Measurements from ENCODE around the gene NFIL3. TPM values are rescaled to one million over a fixed set of nuclear protein-coding genes. Genes with fewer than 3 reads are reported as not detected.

Gene NFIL3
- total RNA-seq, 1 donor from 2014 or later = 30.4 TPM

DNA sequence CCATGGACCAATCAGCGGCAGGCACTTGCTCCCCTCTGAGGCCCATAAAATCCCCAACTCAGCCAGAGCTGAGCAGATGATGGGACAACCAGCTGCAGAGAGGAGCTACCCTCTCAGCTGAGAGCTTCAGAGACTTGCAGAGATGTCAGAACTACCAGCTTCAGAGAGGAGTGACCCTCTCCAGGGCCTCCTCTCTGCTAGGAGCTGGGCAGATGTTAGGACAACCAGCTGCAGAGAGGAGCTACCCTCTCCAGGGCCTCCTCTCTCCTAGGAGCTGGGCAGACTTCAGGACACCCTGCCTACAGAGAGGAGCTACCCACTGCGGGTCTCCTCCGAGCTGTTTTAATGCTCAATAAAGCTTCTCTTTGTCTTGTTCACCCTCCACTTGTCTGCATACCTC lies 58.9 kb downstream of the NFIL3 start:
- Mint-ChIP-seq H3K27me3 (no peaks in the 10 kb centered on the region), H3K27ac (no peak overlapping the region), H3K4me3 (no peak overlapping the region), H3K4me1 (ENCODE audit: unreplicated experiment) (peaks cover 11% of the 10 kb centered on the region), H3K9me3 (no peaks in the 10 kb centered on the region), H3K36me3 (no peaks in the 10 kb centered on the region)
- no peak for DNase-seq (ENCODE audit: extremely low spot score, unreplicated experiment)
- TF ChIP-seq, protein P1, sequence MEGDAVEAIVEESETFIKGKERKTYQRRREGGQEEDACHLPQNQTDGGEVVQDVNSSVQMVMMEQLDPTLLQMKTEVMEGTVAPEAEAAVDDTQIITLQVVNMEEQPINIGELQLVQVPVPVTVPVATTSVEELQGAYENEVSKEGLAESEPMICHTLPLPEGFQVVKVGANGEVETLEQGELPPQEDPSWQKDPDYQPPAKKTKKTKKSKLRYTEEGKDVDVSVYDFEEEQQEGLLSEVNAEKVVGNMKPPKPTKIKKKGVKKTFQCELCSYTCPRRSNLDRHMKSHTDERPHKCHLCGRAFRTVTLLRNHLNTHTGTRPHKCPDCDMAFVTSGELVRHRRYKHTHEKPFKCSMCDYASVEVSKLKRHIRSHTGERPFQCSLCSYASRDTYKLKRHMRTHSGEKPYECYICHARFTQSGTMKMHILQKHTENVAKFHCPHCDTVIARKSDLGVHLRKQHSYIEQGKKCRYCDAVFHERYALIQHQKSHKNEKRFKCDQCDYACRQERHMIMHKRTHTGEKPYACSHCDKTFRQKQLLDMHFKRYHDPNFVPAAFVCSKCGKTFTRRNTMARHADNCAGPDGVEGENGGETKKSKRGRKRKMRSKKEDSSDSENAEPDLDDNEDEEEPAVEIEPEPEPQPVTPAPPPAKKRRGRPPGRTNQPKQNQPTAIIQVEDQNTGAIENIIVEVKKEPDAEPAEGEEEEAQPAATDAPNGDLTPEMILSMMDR (conservative IDR thresholded peaks at IDR 0.05) = no peak

DNA sequence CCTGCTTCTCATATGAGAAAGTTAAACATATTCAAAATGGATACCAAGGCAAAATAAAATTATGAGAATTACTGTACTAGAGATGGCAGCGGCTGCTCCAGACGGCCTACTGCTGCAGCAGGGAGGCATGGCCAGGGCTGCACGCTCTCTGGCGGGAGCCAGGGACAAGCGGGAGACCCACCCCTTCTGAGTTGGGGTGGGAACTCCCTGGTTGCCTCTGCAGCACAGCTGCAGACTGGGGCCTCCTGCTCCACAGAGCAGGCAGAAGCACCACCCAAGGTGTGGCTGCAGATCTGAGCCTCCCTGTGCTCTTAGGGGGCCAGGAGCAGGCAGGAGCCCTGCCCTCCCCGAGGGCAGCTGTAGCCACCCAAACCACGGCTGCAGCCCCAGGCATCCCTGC lies 59.6 kb downstream of the NFIL3 start:
- no peaks in the 10 kb centered on the region for H3K9me3 Mint-ChIP-seq
- H3K27me3 Mint-ChIP-seq = no peaks in the 10 kb centered on the region
- DNase-seq (ENCODE audit: extremely low spot score, unreplicated experiment) = no peak
- H3K27ac Mint-ChIP-seq = no peak overlapping the region
- TF ChIP-seq, protein P1 (conservative IDR thresholded peaks at IDR 0.05) = no peak
- H3K4me1 Mint-ChIP-seq (ENCODE audit: unreplicated experiment) = peaks cover 18% of the 10 kb centered on the region
- no peaks in the 10 kb centered on the region for H3K36me3 Mint-ChIP-seq
- H3K4me3 Mint-ChIP-seq = peak overlapping the region; percentile 50

DNA sequence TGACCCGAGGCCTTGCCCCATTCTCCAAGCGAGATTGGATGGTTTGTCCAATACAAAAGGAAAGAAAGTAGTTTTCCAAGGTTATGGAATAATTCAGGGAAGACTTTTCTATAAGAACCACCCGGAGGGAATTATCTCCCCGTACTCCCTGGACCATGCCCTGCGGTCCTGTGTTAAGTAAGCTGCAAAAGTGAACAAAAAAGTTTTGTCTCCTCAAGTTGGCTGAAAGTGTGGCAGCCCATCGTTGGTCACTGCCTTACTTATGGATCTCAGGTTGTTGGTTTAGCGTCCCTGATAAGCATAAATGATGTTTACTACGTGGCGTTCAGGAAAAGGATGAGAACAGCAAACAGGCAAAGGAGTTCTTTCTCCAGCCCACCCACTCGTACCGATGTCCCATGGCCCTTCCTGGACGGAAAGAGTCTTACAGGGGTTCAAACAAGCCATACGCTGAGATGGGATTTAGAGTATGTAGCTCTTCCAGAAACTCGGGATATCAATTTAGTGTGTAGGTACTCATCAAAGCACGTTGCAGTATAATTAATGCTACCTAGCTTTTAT lies 61.5 kb downstream of the NFIL3 start:
- no peak for DNase-seq (ENCODE audit: extremely low spot score, unreplicated experiment)
- H3K27ac Mint-ChIP-seq = peak overlapping the region; percentile 86
- peak overlapping the region; percentile 88 for H3K4me3 Mint-ChIP-seq
- H3K4me1 Mint-ChIP-seq (ENCODE audit: unreplicated experiment) = peaks cover 31% of the 10 kb centered on the region
- H3K27me3 Mint-ChIP-seq = no peaks in the 10 kb centered on the region
- H3K36me3 Mint-ChIP-seq = no peaks in the 10 kb centered on the region
- no peaks in the 10 kb centered on the region for H3K9me3 Mint-ChIP-seq
- TF ChIP-seq, protein P1 (conservative IDR thresholded peaks at IDR 0.05) = no peak

DNA sequence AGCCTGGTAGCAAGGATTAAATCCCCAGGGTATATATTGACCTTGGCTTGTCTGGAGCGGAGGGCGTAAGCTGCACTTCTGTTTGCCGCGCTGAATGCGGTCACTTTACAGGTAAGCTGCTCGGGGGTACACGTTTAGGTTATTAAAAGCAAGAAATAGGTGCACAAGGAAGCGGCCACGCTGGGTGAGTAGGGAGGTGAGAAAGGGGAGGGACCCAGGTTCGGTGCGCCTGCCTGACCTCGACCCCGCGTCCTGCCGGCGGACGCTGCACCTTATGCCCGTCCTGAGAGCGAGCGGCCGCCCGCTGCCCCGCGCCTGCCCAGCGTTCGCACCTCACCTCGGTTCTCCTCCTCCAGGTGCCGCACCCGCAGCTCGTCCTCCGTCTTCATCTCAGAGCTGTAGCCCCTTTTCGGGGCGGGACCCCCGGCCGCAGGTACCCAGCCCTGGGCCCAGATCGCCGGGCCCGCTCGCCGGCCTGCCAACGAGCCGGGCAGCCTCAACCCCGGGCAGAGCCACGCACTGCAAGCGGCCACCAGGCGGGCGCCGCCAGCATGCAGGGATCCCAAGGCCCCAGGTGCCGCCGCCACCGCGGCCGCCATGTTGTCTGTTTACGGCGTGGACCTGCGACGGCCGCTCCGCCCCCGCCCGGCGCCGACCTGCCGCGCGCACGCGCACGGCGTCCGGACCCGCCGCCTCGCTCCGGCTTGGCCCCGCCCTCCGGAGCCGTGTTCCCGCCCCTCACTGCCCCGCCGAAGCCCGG lies 62.2 kb downstream of the NFIL3 start, which contains the start of gene AUH:
Gene AUH, minus strand, starts transcription at position 628 of the 760 bp plus-strand sequence. Its CDS starts 29 bp downstream, at position 599.
- Mint-ChIP-seq H3K36me3 (peaks cover 3% of the 10 kb centered on the region), H3K27ac (peak within 1 kb of the TSS; percentile 94), H3K4me3 (peak within 1 kb of the TSS; percentile 99), H3K9me3 (no peaks in the 10 kb centered on the region), H3K4me1 (ENCODE audit: unreplicated experiment) (peaks cover 31% of the 10 kb centered on the region), H3K27me3 (no peaks in the 10 kb centered on the region)
- DNase-seq (ENCODE audit: extremely low spot score, unreplicated experiment) = peak; percentile 92
- TF ChIP-seq, protein P1 (conservative IDR thresholded peaks at IDR 0.05) = peak; percentile 59

DNA sequence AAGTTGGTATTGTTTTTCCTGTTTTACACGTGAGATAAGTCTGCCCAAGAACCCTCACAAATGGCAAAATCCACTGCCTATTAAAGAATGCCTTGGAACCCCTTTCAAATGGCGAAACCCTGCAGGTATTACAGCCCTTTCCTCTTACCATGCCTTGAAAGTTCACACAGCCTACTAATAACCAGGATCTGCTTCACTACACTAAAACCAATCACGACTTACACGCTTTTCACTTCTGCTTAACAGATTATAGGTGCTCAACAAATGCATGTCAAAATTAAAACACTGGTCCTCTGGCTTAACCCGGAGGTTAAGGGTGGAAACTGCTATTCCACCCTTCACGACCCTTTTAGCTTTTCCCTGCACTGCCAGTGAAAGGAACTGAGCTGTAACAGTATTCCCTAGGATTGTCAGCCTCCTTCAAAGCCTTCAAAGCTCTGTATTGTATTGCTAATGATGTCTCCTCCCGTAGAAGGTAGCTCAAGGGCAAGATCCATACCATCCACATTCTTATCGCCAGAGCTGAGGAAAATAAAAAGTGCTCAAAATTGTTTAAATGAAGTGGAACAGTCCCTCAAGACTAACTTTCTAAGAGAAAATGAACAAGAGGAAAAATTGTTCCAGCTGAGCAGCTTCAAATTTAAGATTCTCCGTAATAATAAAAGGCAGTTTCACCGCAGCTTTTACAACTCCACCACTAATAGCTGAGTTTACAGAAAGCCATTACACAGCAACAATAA lies 62.9 kb downstream of the NFIL3 start:
- peaks cover 5% of the 10 kb centered on the region for H3K36me3 Mint-ChIP-seq
- peaks cover 31% of the 10 kb centered on the region for H3K4me1 Mint-ChIP-seq (ENCODE audit: unreplicated experiment)
- no peak for DNase-seq (ENCODE audit: extremely low spot score, unreplicated experiment)
- no peaks in the 10 kb centered on the region for H3K27me3 Mint-ChIP-seq
- TF ChIP-seq, protein P1 (conservative IDR thresholded peaks at IDR 0.05) = no peak
- no peaks in the 10 kb centered on the region for H3K9me3 Mint-ChIP-seq
- peak overlapping the region; percentile 94 for H3K27ac Mint-ChIP-seq
- H3K4me3 Mint-ChIP-seq = peak overlapping the region; percentile 99
